WTC11 (cell line): ENCODE measurements around the gene ZDHHC7.

Experiments
- AFF4 ChIP-seq: sonication (generic); formaldehyde crosslinking; IDR thresholded peaks from 2 replicates; pipeline ENCODE4 v1.8.1; 2023; ENCODE audit warnings: mild to moderate bottlenecking, missing genetic modification reagents, borderline replicate concordance
- CBFB ChIP-seq: sonication (generic); formaldehyde crosslinking; IDR thresholded peaks from 2 replicates; pipeline ENCODE4 v1.8.1; 2022; ENCODE audit warnings: mild to moderate bottlenecking, low read depth, missing genetic modification reagents
- CREB1 ChIP-seq: sonication (generic); formaldehyde crosslinking; IDR thresholded peaks from 2 replicates; pipeline ENCODE4 v1.8.0; 2023; ENCODE audit warnings: mild to moderate bottlenecking, missing genetic modification reagents
- CTCF ChIP-seq: fragments of 200-600 bp; IDR thresholded peaks from 2 replicates; pipeline ENCODE4 v1.8.0; 2022; ENCODE audit warnings: antibody characterized with exemption
- MAX ChIP-seq: sonication (generic); formaldehyde crosslinking; IDR thresholded peaks from 2 replicates; pipeline ENCODE4 v1.8.0; 2022; ENCODE audit warnings: mild to moderate bottlenecking, missing genetic modification reagents
- MYBL2 ChIP-seq: sonication (generic); formaldehyde crosslinking; IDR thresholded peaks from 2 replicates; pipeline ENCODE4 v1.8.1; 2023; ENCODE audit warnings: mild to moderate bottlenecking, moderate library complexity, missing genetic modification reagents
- SOX15 ChIP-seq: fragments of 250-450 bp; sonication (Bioruptor Pico); IDR thresholded peaks from 2 replicates; pipeline ENCODE4 v1.9.0; 2021; ENCODE audit warnings: mild to moderate bottlenecking
- SP1 ChIP-seq: sonication (generic); formaldehyde crosslinking; conservative IDR thresholded peaks from 2 replicates; pipeline ENCODE4 v1.8.1; 2022; ENCODE audit warnings: missing genetic modification reagents
- ZNF138 ChIP-seq: sonication (generic); formaldehyde crosslinking; conservative IDR thresholded peaks from 2 replicates; pipeline ENCODE4 v1.8.1; 2022; ENCODE audit warnings: mild to moderate bottlenecking, moderate library complexity, missing genetic modification reagents
- ZNF423 ChIP-seq: fragments of 250-450 bp; sonication (Bioruptor Pico); IDR thresholded peaks from 2 replicates; pipeline ENCODE4 v2.1.2; 2022; ENCODE audit warnings: mild to moderate bottlenecking, moderate library complexity
- TF ChIP-seq, protein P1 (sequence below): sonication (generic); formaldehyde crosslinking; IDR thresholded peaks from 2 replicates; pipeline ENCODE4 v1.8.1; 2023; ENCODE audit warnings: mild to moderate bottlenecking, missing genetic modification reagents, moderate library complexity
- TF ChIP-seq, protein P2 (sequence below): sonication (generic); formaldehyde crosslinking; IDR thresholded peaks from 2 replicates; pipeline ENCODE4 v1.8.0; 2022; ENCODE audit warnings: mild to moderate bottlenecking, missing genetic modification reagents

GRCh38 chr16:84947996-84948850 is 63.1 kb downstream of the ZDHHC7 start:
- TF ChIP-seq, protein P1, sequence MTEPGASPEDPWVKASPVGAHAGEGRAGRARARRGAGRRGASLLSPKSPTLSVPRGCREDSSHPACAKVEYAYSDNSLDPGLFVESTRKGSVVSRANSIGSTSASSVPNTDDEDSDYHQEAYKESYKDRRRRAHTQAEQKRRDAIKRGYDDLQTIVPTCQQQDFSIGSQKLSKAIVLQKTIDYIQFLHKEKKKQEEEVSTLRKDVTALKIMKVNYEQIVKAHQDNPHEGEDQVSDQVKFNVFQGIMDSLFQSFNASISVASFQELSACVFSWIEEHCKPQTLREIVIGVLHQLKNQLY (CRISPR knock-in tag) = no peak
- TF ChIP-seq CTCF = no peak
- no peak for TF ChIP-seq MAX (CRISPR knock-in tag)
- no peak for TF ChIP-seq SP1
- TF ChIP-seq CREB1 = no peak
- TF ChIP-seq ZNF423 = no peak
- TF ChIP-seq, protein P2, sequence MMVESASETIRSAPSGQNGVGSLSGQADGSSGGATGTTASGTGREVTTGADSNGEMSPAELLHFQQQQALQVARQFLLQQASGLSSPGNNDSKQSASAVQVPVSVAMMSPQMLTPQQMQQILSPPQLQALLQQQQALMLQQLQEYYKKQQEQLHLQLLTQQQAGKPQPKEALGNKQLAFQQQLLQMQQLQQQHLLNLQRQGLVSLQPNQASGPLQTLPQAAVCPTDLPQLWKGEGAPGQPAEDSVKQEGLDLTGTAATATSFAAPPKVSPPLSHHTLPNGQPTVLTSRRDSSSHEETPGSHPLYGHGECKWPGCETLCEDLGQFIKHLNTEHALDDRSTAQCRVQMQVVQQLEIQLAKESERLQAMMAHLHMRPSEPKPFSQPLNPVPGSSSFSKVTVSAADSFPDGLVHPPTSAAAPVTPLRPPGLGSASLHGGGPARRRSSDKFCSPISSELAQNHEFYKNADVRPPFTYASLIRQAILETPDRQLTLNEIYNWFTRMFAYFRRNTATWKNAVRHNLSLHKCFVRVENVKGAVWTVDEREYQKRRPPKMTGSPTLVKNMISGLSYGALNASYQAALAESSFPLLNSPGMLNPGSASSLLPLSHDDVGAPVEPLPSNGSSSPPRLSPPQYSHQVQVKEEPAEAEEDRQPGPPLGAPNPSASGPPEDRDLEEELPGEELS = no peak
- no peak for TF ChIP-seq MYBL2 (CRISPR knock-in tag)
- TF ChIP-seq CBFB (CRISPR knock-in tag) = no peak
- no peak for TF ChIP-seq ZNF138 (CRISPR knock-in tag)
- no peak for TF ChIP-seq SOX15 (CRISPR knock-in tag)
- no peak for TF ChIP-seq AFF4 (CRISPR knock-in tag)
